Activated naive CD8-positive, alpha-beta T cell treated with anti-CD3 and anti-CD28 coated beads, Interleukin-2, amount 50 U/mL, for 24 hours (primary cell): ENCODE measurements around the gene MTHFD2L.
"Not testable (repeated sequence)": the region's sequence is repeated elsewhere in the genome, so short reads cannot be mapped to it uniquely, and the experiment has no call there.

ENCODE experiments used
- ATAC-seq: fragments of 150-1000 bp; cut with Tn5 transposase; one replicate; pipeline ENCODE4 v1.10.0; 2021
- DNase-seq: peaks from one replicate; pipeline ENCODE4 v3.0.0; 2021
- H3K27ac Mint-ChIP-seq: one replicate; pipeline ENCODE4 v1.8.0; 2021; ENCODE audit warnings: mild to moderate bottlenecking, mixed read lengths
- H3K27me3 Mint-ChIP-seq: one replicate; pipeline ENCODE4 v1.8.0; 2021; ENCODE audit warnings: mixed read lengths
- H3K36me3 Mint-ChIP-seq: one replicate; pipeline ENCODE4 v1.8.0; 2021; ENCODE audit warnings: low read depth, mixed read lengths
- H3K4me1 Mint-ChIP-seq: one replicate; pipeline ENCODE4 v1.8.0; 2021; ENCODE audit warnings: mixed read lengths
- H3K4me3 Mint-ChIP-seq: one replicate; pipeline ENCODE4 v1.8.0; 2021; ENCODE audit warnings: mild to moderate bottlenecking, moderate library complexity, mixed read lengths
- H3K9me3 Mint-ChIP-seq: one replicate; pipeline ENCODE4 v1.8.0; 2021; ENCODE audit warnings: mixed read lengths

MTHFD2L gene

DNA sequence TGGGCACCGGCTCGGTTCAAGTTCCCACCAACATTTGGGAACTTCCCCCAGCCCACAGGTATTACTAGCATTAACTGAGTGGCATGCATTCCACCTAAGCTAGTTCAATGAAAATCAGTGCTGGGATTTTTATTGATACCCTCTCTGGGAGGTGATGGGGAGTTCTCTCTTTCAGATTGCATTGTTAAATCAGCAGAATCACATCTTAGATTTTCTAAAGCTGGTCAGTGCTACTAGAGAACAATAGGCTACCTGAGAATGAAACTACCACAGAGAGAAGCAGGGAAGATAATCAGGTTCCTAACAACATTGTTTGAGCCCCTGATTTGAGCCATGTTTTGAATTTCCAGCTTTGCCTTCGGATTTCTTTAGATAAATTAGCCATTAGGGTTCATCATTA lies 166.3 kb downstream of the MTHFD2L start:
- ATAC-seq: no peak
- H3K27me3 Mint-ChIP-seq: peaks cover 19% of the 10 kb centered on the region
- H3K27ac Mint-ChIP-seq: no peak overlapping the region

DNA sequence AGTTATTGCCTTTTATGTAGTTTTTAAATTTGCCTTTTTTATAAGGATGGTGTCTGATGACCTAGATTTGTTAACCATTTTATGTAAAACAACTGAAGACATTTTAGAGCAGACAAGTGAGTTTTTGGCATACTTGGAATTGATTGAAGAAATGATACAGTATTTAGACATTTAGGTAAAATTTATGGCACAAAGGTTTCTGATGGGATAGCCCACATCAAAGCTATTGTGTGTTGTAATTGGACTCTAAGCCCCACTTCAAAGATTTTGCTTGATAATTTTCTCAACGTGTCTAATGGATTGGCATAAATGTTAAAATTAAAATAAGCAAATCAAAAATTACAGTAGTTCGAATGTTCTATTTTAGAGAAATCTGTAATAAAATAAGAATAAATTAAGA lies 168.0 kb downstream of the MTHFD2L start:
- Mint-ChIP-seq H3K27me3 (peaks cover 20% of the 10 kb centered on the region), H3K27ac (no peak overlapping the region), H3K36me3 (no peaks in the 10 kb centered on the region), H3K9me3 (no peaks in the 10 kb centered on the region), H3K4me3 (no peak overlapping the region), H3K4me1 (no peaks in the 10 kb centered on the region)
- DNase-seq: no peak
- ATAC-seq: no peak

More for the DNA sequence above, 166.3 kb downstream of the MTHFD2L start:
- Mint-ChIP-seq H3K9me3 (no peaks in the 10 kb centered on the region), H3K36me3 (no peaks in the 10 kb centered on the region), H3K4me1 (no peaks in the 10 kb centered on the region), H3K4me3 (no peak overlapping the region)
- DNase-seq: no peak

DNA sequence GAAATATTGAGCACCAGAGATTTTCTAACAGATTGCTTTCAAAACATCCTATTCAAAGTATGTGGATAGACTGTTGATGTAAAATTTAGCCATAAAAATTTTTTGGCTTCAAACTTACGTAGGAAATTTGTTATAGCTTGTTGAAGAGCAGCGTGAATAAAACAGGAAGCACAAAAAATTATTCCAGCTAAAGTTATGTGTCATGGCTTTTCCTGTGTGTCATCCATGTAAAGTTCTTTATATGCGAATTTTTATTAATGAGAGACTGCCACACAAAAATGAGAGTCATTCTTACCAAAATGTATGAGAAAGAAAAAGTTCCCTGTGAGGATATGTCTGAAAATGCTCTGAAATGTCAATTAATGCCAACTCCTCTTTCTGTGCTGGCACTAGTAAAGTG lies 169.8 kb downstream of the MTHFD2L start:
- no peaks in the 10 kb centered on the region for H3K36me3 Mint-ChIP-seq
- H3K27me3 Mint-ChIP-seq: peaks cover 15% of the 10 kb centered on the region
- no peak for ATAC-seq
- H3K9me3 Mint-ChIP-seq: no peaks in the 10 kb centered on the region
- H3K27ac Mint-ChIP-seq: no peak overlapping the region
- no peaks in the 10 kb centered on the region for H3K4me1 Mint-ChIP-seq
- H3K4me3 Mint-ChIP-seq: no peak overlapping the region
- no peak for DNase-seq

DNA sequence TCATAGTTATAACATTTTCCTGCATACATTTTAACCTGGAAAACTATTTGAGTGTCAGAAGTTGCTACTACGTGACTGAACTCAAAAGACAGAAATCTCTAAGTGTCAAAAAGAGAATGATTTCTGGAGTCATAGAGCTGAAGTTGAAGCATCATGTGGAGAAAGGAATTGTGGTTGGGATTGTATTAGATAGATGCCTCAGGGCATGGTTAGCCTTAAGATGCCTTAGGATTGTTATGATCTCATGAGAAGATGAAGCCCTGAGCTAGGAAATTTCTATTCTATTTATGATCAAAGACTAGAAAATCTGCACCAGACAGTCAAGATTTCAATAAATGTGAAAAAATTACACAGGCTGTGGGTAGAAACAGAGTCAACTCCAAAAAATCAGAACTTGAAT lies 170.6 kb downstream of the MTHFD2L start:
- ATAC-seq: no peak
- no peaks in the 10 kb centered on the region for H3K9me3 Mint-ChIP-seq
- no peak overlapping the region for H3K27ac Mint-ChIP-seq
- peaks cover 14% of the 10 kb centered on the region for H3K27me3 Mint-ChIP-seq
- no peak for DNase-seq
- no peak overlapping the region for H3K4me3 Mint-ChIP-seq
- no peaks in the 10 kb centered on the region for H3K36me3 Mint-ChIP-seq
- no peaks in the 10 kb centered on the region for H3K4me1 Mint-ChIP-seq

DNA sequence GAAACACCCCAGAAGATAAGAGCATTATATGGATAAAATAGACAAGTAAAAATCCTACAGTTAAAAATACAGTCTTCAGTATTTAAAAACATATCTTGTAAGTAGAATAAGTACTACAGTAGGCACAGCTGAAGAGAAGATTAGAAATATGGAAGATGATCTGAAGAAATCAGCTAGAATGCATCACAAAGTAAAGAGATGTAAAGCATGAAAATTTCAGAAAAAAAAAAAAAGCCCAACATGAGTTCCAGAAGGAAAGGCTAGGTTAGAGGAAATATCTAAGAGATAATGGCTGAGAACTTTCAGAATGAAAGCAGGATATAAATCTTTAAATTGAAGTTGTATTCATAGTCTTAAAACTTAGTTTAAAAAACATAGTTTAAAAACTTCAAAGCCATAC lies 171.4 kb downstream of the MTHFD2L start:
- DNase-seq: no peak
- peaks cover 8% of the 10 kb centered on the region for H3K27me3 Mint-ChIP-seq
- H3K4me1 Mint-ChIP-seq: no peaks in the 10 kb centered on the region
- H3K4me3 Mint-ChIP-seq: no peak overlapping the region
- H3K36me3 Mint-ChIP-seq: no peaks in the 10 kb centered on the region
- H3K9me3 Mint-ChIP-seq: no peaks in the 10 kb centered on the region
- ATAC-seq: no peak
- no peak overlapping the region for H3K27ac Mint-ChIP-seq

DNA sequence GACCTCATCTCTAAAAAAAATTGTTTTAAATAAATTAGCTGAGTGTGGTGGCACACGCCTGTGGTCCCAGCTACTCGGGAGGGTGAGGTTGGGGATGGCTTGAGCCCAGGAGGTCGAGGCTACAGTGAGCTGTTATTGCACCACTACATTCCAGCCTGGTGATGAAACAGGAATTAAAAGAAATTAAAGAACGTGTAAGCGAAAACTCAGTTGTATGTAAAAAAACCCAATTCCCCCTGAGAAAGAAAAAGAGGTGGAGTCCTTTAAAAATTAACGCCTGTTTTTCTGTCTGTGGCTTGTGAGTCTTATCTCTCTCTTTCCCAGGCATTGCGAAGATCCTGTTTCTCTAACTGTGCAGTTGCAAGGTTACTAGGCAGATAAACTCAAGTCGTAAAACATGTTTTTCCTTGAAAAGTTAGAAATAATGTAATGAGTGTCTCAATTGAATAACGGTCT lies 172.4 kb downstream of the MTHFD2L start:
- Mint-ChIP-seq H3K9me3 (no peaks in the 10 kb centered on the region), H3K4me1 (no peaks in the 10 kb centered on the region), H3K27me3 (peaks cover 8% of the 10 kb centered on the region), H3K27ac (no peak overlapping the region), H3K36me3 (no peaks in the 10 kb centered on the region), H3K4me3 (no peak overlapping the region)
- ATAC-seq (no peak), DNase-seq (no peak)

DNA sequence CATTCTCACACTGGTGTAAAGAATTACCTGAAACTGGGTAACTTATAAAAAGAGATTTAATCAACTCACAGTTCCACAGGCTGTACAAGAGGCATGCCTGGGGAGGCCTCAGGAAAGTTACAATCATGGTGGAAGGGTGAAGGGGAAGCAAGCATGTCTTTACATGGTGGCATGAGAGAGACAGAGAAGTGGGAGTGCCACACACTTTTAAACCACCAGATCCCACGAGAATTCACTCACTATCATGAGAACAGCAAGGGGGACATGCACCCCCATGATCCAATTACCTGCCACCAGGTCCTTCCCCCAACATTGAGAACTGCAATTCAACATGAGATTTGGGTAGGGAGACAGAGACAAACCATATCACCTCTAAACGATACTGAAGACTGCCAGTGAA lies 173.3 kb downstream of the MTHFD2L start:
- H3K4me1 Mint-ChIP-seq: no peaks in the 10 kb centered on the region
- H3K36me3 Mint-ChIP-seq: no peaks in the 10 kb centered on the region
- peaks cover 8% of the 10 kb centered on the region for H3K27me3 Mint-ChIP-seq
- H3K4me3 Mint-ChIP-seq: no peak overlapping the region
- no peak for DNase-seq
- no peaks in the 10 kb centered on the region for H3K9me3 Mint-ChIP-seq
- no peak for ATAC-seq
- H3K27ac Mint-ChIP-seq: no peak overlapping the region

DNA sequence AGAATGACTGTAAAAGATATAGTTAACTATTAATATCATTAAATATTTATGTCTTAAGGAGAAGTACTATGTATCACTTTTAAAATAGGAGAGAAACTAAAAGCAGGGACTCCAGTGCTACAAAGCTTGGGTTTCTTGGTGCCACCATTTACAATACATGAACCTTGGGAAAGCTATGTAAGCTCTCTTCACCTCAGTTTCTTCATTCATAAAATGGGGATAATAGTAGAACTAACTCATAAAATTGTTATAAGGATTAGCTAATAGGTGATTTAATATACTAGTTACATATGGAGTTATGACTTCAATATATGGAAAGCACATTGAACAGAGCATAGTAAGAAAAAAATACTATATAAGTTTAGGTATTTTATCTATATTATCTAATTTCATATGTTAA lies 174.0 kb downstream of the MTHFD2L start:
- H3K36me3 Mint-ChIP-seq: no peaks in the 10 kb centered on the region
- H3K4me3 Mint-ChIP-seq: no peak overlapping the region
- DNase-seq (no peak), ATAC-seq (no peak)
- H3K4me1 Mint-ChIP-seq: no peaks in the 10 kb centered on the region
- H3K9me3 Mint-ChIP-seq: no peaks in the 10 kb centered on the region
- peaks cover 8% of the 10 kb centered on the region for H3K27me3 Mint-ChIP-seq
- no peak overlapping the region for H3K27ac Mint-ChIP-seq

DNA sequence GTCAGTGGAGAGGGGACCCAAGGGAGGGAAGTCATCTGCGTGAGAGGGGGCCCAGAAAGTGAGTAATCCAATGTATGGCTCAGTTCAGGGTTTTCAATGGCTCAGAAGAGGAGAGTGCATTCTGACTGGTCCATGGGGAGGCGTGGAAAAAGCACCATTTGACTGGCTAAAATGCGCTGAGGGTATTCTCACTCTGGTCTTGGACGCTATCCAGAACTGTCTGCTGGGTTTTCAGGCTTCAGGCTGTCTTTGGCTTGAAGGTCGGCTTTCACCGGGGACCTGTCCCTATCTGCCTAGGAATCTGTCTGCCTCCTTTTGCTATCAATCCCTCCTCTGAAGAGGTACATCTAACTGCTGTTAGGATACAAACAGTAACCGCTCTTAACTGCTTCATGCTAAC lies 176.7 kb downstream of the MTHFD2L start:
- no peaks in the 10 kb centered on the region for H3K9me3 Mint-ChIP-seq
- ATAC-seq: no peak
- no peak overlapping the region for H3K4me3 Mint-ChIP-seq

DNA sequence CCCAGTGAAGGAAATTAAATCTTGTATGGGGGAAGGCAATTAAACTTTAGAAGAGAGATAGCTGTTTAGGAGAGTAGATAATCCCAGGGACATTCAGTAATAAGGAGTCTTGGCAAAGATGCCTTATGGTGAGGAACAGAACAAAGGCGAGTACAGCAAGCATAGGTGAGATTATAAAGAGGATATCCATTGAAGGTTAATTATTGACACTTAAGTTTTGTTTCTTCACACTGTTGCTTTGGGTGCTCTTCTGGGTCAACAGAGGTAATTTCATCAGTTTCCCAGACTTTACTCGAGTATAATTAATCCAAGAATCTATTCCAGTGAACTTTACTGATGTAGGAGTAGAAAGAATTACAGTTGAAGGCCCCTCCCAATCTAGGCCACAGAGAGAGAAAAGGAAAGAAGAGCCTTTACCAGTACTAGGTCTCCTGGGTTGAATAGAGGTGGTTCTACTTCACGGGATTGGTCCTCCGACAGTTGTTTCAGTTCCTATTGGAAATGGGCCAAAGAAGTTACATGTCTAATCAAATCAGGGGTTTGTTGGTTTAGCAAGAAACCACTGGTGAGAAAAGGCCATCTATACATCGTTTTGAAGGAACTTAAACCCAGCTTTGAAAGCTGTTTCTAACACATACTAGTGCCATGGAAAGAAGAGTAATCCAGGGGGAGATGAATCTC lies 177.6 kb downstream of the MTHFD2L start:
- no peak for ATAC-seq
- no peak overlapping the region for H3K4me3 Mint-ChIP-seq

More for the DNA sequence above, 176.7 kb downstream of the MTHFD2L start:
- H3K36me3 Mint-ChIP-seq: no peaks in the 10 kb centered on the region
- no peaks in the 10 kb centered on the region for H3K4me1 Mint-ChIP-seq
- DNase-seq: no peak
- H3K27ac Mint-ChIP-seq: no peak overlapping the region
- H3K27me3 Mint-ChIP-seq: no peaks in the 10 kb centered on the region

DNA sequence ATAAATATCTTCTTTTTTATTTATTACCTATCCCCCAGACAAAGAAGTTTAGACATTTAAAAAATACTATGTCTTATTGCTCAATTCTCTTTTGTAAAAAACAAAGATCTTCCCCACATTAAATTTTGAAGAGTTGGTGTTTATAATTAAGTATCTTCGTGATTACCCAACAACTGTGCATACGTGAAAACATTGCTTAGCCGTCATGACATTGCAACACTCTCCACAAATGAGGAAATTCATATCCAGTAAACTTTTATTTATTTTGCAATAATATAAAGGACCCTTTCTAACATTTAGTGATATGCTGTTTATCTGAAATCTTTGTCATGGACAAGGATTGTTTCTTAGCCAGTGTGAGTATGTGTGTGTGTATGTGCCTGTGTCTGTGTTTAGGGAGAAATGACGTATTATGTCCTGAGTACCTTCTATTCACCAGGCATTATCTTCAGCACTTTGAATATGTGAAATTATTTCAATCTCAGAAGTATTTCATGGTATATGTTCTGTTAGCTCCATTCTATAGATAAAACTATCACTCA lies 180.9 kb downstream of the MTHFD2L start:
- Mint-ChIP-seq H3K4me3 (no peak overlapping the region), H3K27me3 (no peaks in the 10 kb centered on the region), H3K36me3 (no peaks in the 10 kb centered on the region), H3K4me1 (no peaks in the 10 kb centered on the region), H3K27ac (no peak overlapping the region), H3K9me3 (peaks cover 27% of the 10 kb centered on the region)
- DNase-seq: no peak
- ATAC-seq: no peak

More for the DNA sequence above, 177.6 kb downstream of the MTHFD2L start:
- Mint-ChIP-seq H3K27ac (no peak overlapping the region), H3K9me3 (peaks cover 4% of the 10 kb centered on the region), H3K36me3 (no peaks in the 10 kb centered on the region), H3K4me1 (no peaks in the 10 kb centered on the region), H3K27me3 (no peaks in the 10 kb centered on the region)
- no peak for DNase-seq

DNA sequence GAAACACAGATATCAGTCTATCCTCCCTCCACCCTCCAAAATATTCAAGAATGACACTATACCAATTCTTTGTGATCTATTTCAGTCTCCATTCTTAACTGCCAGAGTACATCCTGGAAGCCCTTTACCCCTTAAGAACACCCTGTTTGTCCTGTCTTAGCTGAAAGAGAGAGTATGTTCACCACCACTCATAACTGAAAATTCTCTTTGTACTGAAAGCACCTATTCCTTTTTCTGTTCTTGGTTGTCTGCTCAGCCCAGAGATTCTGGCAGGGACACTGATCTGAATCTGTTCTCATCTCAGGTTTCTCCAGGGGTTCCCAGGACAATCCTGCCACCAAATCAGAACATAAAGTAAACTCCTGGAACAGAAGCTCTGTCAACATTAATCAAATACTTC lies 181.6 kb downstream of the MTHFD2L start:
- peaks cover under 1% of the 10 kb centered on the region for H3K27me3 Mint-ChIP-seq
- H3K9me3 Mint-ChIP-seq: peaks cover 32% of the 10 kb centered on the region
- no peak overlapping the region for H3K4me3 Mint-ChIP-seq
- peaks cover 2% of the 10 kb centered on the region for H3K36me3 Mint-ChIP-seq
- H3K4me1 Mint-ChIP-seq: no peaks in the 10 kb centered on the region
- ATAC-seq (no peak), DNase-seq (no peak)
- no peak overlapping the region for H3K27ac Mint-ChIP-seq

DNA sequence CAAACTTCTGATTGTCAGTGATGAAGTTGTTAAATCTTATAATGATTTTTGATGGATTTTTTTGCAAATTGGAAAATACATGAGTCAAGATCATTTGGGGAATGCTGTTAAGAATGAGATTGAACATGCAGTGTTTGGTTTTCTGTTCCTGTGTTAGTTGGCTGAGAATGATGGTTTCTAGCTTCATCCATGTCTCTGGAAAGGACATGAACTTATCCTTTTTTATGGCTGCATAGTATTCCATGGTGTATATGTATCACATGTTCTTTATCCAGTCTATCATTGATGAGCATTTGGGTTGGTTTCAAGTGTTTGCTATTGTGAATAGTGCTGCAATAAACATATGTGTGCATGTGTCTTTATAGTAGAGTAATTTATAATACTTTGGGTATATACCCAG lies 182.5 kb downstream of the MTHFD2L start:
- not testable (repeated sequence) for H3K36me3 Mint-ChIP-seq, ATAC-seq, H3K27me3 Mint-ChIP-seq, H3K27ac Mint-ChIP-seq, H3K4me1 Mint-ChIP-seq, DNase-seq, H3K4me3 Mint-ChIP-seq
- peaks cover 41% of the 10 kb centered on the region for H3K9me3 Mint-ChIP-seq

DNA sequence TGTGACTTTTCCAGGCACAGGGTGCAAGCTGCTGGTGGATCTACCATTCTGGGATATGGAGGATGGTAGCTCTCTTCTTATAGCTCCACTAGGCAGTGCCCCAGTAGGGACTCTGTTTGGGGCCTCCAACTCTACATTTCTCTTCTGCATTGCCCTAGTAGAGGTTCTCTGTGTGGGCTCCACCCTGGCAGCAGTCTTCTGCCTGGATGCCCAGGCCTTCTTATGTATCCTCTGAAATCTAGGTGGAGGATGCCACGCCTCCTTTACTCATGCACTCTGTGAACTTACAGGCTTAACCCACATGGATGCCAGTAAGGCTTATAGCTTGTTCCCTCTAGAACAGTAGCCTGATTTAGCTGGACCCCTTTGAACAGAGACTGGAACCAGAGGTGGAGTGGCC lies 186.1 kb downstream of the MTHFD2L start:
- H3K9me3 Mint-ChIP-seq: peaks cover 42% of the 10 kb centered on the region

More for the DNA sequence above, 186.1 kb downstream of the MTHFD2L start:
- H3K36me3 Mint-ChIP-seq: peaks cover 5% of the 10 kb centered on the region
- no peak overlapping the region for H3K27ac Mint-ChIP-seq
- DNase-seq: no peak
- no peaks in the 10 kb centered on the region for H3K4me1 Mint-ChIP-seq
- no peak for ATAC-seq
- H3K4me3 Mint-ChIP-seq: no peak overlapping the region
- peaks cover 6% of the 10 kb centered on the region for H3K27me3 Mint-ChIP-seq
